HepG2 (cell line): ENCODE measurements around the gene TELO2. TPM values are rescaled to one million over a fixed set of nuclear protein-coding genes. Genes with fewer than 3 reads are reported as not detected.

ENCODE experiments used
- ATAC-seq: fragments of 200-7000 bp; cut with Tn5 transposase; 3 replicates; pipeline ENCODE4 v1.9.1; 2020; ENCODE audit warnings: mild to moderate bottlenecking, moderate library complexity
- BruUV-seq: library from RNA; stranded (reverse); fragments of 400-500 nt; replicated peaks from 2 replicates; lab custom pipeline; 2021; lab: Mats Ljungman, UMichigan
- CTCF ChIA-PET: fragments of 300-600 bp; formaldehyde crosslinking; extraction: SDS; loops from one replicate; lab custom pipeline; 2021; ENCODE audit warnings: low total read pairs, inconsistent platforms, low intra/inter-chr PET ratio; lab: Yijun Ruan, JAX
- POLR2A ChIA-PET: fragments of 350-600 bp; sonication (Branson Sonifier 250); formaldehyde crosslinking; loops from one replicate; lab custom pipeline; 2020; ENCODE audit warnings: antibody characterized with exemption, inconsistent platforms; lab: Yijun Ruan, JAX
- DNase-seq: peaks from one replicate; pipeline ENCODE4 v3.0.0-alpha.2; 2015; ENCODE audit warnings: low spot score
- FAIRE-seq: peaks from 3 replicates; lab custom pipeline; 2011; peaks lifted over from hg19 to GRCh38; lab: Jason Lieb, UNC
- H2AFZ ChIP-seq: one replicate; pipeline ENCODE4 v1.6.1; 2011; ENCODE audit warnings: low read length, inconsistent platforms
- H3K27ac ChIP-seq: fragments of 300-600 bp; 3 replicates; pipeline ENCODE4 v1.8.0; 2011; ENCODE audit warnings: mixed run types, mild to moderate bottlenecking, mixed read lengths, low read length, inconsistent platforms; ENCODE audit not compliant: insufficient read depth; ENCODE audit errors: extremely low read length
- H3K27me3 ChIP-seq, 2 experiments: fragments of 200-600 bp in 1 of 2; 2 replicates in 1 of 2; 3 replicates in 1 of 2; pipeline versions ENCODE4 v1.6.0 to v1.8.0; 2011; ENCODE audit warnings: low read length in 2 of 2, mild to moderate bottlenecking in 2 of 2, moderate library complexity in 2 of 2, inconsistent platforms in 1 of 2; ENCODE audit not compliant: insufficient read depth in 2 of 2, control insufficient read depth in 1 of 2
- H3K36me3 ChIP-seq, 2 experiments: fragments of 200-600 bp in 1 of 2; replicated peaks in 1 of 2; 2 replicates in 1 of 2; 3 replicates in 1 of 2; pipeline versions ENCODE4 v1.5.1 to v1.8.0; 2011; ENCODE audit warnings: low read length in 2 of 2, inconsistent platforms in 1 of 2; ENCODE audit not compliant: insufficient read depth in 2 of 2, control insufficient read depth in 1 of 2
- H3K4me1 ChIP-seq: 2 replicates; pipeline ENCODE4 v1.5.1; 2012; ENCODE audit warnings: low read length, inconsistent platforms; ENCODE audit not compliant: insufficient read depth
- H3K4me2 ChIP-seq: 2 replicates; pipeline ENCODE4 v1.6.0; 2011; ENCODE audit warnings: low read depth, low read length, inconsistent platforms
- H3K4me3 ChIP-seq, 3 experiments: fragments of 200-600 bp in 1 of 3; sonication (generic), shearing (Covaris generic) in 1 of 3; replicated peaks in 1 of 3; 2 replicates each; pipeline ENCODE4 v1.5.1; 2011 to 2016; ENCODE audit warnings: low read length in 3 of 3, inconsistent platforms in 2 of 3, low read depth in 2 of 3, mild to moderate bottlenecking in 2 of 3, control low read depth in 1 of 3, mixed read lengths in 1 of 3; ENCODE audit not compliant: insufficient read depth in 1 of 3
- H3K79me2 ChIP-seq: one replicate; pipeline ENCODE4 v1.6.1; 2011; ENCODE audit warnings: low read length, inconsistent platforms; ENCODE audit not compliant: insufficient read depth
- H3K9ac ChIP-seq: 2 replicates; pipeline ENCODE4 v1.6.0; 2011; ENCODE audit warnings: mild to moderate bottlenecking, low read depth, low read length, inconsistent platforms; ENCODE audit not compliant: insufficient read depth
- H3K9me3 ChIP-seq: 2 replicates; pipeline ENCODE4 v1.5.1; 2012; ENCODE audit warnings: mild to moderate bottlenecking, low read length
- H4K20me1 ChIP-seq: 2 replicates; pipeline ENCODE4 v1.6.0; 2011; ENCODE audit warnings: inconsistent platforms, mild to moderate bottlenecking, low read length, moderate library complexity; ENCODE audit not compliant: insufficient read depth
- ELF3 ChIP-seq: IDR thresholded peaks from 2 replicates; pipeline ENCODE4 v1.6.1; 2016; ENCODE audit warnings: missing genetic modification reagents, missing compliant biosample characterization
- HDAC1 ChIP-seq: sonication (generic); formaldehyde crosslinking; IDR thresholded peaks from 2 replicates; pipeline ENCODE4 v1.5.1; 2020; ENCODE audit warnings: mild to moderate bottlenecking, missing genetic modification reagents
- HMGA1 ChIP-seq: sonication (generic); formaldehyde crosslinking; conservative IDR thresholded peaks from 2 replicates; pipeline ENCODE4 v1.4.0; 2020; ENCODE audit warnings: missing genetic modification reagents
- PCBP1 ChIP-seq: fragments of 200-400 bp; formaldehyde crosslinking; IDR thresholded peaks from 2 replicates; pipeline ENCODE4 v1.6.1; 2017; ENCODE audit warnings: mild to moderate bottlenecking, low read depth, low read length, borderline replicate concordance
- TBX2 ChIP-seq: sonication (generic); formaldehyde crosslinking; IDR thresholded peaks from 2 replicates; pipeline ENCODE4 v1.5.0; 2020; ENCODE audit warnings: missing genetic modification reagents, mild to moderate bottlenecking, borderline replicate concordance
- ZNF20 ChIP-seq: sonication (generic); formaldehyde crosslinking; IDR thresholded peaks from 2 replicates; pipeline ENCODE4 v1.4.0; 2020; ENCODE audit warnings: mild to moderate bottlenecking, moderate library complexity, missing genetic modification reagents
- ZNF263 ChIP-seq: sonication (generic); formaldehyde crosslinking; IDR thresholded peaks from 2 replicates; pipeline ENCODE4 v1.4.0; 2020; ENCODE audit warnings: missing genetic modification reagents
- ZNF264 ChIP-seq: sonication (generic); formaldehyde crosslinking; IDR thresholded peaks from 2 replicates; pipeline ENCODE4 v1.4.0; 2020; ENCODE audit warnings: missing genetic modification reagents
- ZNF572 ChIP-seq: sonication (generic); formaldehyde crosslinking; IDR thresholded peaks from 2 replicates; pipeline ENCODE4 v1.5.1; 2020; ENCODE audit warnings: mild to moderate bottlenecking, missing genetic modification reagents
- ZNF768 ChIP-seq: sonication (generic); formaldehyde crosslinking; IDR thresholded peaks from 2 replicates; pipeline ENCODE4 v1.4.0; 2020; ENCODE audit warnings: missing genetic modification reagents
- ZZZ3 ChIP-seq: sonication (generic); formaldehyde crosslinking; IDR thresholded peaks from 2 replicates; pipeline ENCODE4 v1.4.0; 2020; ENCODE audit warnings: missing genetic modification reagents, mild to moderate bottlenecking, borderline replicate concordance
- WGBS: methylation state at CpG from one replicate; pipeline ENCODE4 v1.1.6; 2017; ENCODE audit warnings: low lambda C conversion rate; 5-methylcytosine and 5-hydroxymethylcytosine counted together
- in situ Hi-C: cut with HindIII; loops from 2 replicates; pipeline ENCODE4 v1.10.0; 2017; ENCODE audit warnings: low pct_unique_long_range_greater_than_20kb; ENCODE audit not compliant: extremely low pct_ligation_motif_present
- intact Hi-C: fragments of 100-400 bp; cut with micrococcal nuclease; formaldehyde crosslinking; loops from one replicate; pipeline ENCODE4 v1.10.0; 2022; ENCODE audit not compliant: unreplicated experiment
- polyA plus RNA-seq, 8 experiments: library from polyadenylated mRNA; depleted of rRNA in 3 of 8; stranded (reverse) in 7 of 8; unstranded in 1 of 8; fragments of >200 nt; fragmentation: Illumina TruSeq in 4 of 8; extraction: Trizol in 4 of 8; gene quantifications; 2 replicates each; pipeline versions ENCODE4 v1.2.1 to v1.2.3, GENCODE V29; 2011 to 2016; ENCODE audit warnings: low read depth in 4 of 8, missing spikeins in 1 of 8, mixed read lengths in 1 of 8; ENCODE audit not compliant: insufficient read depth in 1 of 8
- total RNA-seq, 5 experiments: library from RNA; depleted of rRNA; stranded (reverse); fragments of >200 nt; fragmentation: Illumina TruSeq; extraction: Trizol; gene quantifications; 2 replicates each; pipeline ENCODE4 v1.2.3, GENCODE V29; 2016; ENCODE audit warnings: low read depth in 1 of 5
- TF ChIP-seq, protein P1 (sequence below): sonication (generic); formaldehyde crosslinking; conservative IDR thresholded peaks from 2 replicates; pipeline ENCODE4 v1.8.1; 2023; ENCODE audit warnings: missing genetic modification reagents

Gene TELO2
- total and polyA plus RNA-seq, 2 of the 13 experiments (the other 11 are each of a cell fraction or from before 2014, with no cell fraction given) = 10.1 to 17.9 TPM

DNA sequence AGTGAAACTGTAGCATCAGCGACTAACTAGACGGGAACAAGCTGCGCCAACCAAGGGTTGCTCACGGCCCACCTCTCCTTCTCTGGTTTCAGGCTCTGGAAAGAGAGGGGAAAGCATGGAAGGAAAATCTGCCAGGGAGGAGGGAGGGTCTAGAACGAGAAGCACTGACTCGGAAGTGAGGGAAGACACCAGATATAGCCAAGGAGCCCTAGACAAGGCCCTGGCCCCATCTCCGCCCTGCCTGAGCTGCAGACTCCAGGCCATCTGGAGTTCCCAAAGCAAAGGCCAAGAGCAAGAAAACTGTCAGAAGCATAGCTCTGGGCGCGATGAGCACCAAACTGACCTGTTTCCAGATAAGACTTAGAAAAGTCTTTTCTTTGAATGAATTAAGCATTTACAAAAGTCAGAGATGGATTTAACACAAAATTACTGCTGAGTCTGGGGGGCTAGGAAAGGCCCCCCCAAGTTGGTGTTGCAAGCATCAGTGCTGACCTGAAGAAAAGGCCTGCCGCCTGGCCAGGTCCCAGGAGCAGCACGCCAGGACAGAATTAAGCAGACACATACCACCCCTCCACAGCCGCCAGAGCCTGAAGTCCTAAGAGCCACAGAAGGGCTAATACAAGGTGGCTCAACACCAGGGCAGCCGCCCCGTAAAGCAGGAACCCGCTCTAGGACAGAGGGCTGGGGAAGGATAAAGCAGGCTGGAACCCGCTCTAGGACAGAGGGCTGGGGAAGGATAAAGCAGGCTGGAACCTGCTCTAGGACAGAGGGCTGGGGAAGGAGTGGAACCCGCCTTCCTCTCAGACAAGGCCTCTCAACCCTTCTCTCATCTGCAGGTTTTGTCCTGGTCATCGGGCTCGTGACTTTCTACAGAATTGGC lies 61.0 kb downstream of the TELO2 start:
- no peak overlapping the region for H3K9ac ChIP-seq
- TF ChIP-seq ZZZ3 (CRISPR knock-in tag) = no peak
- no peak for TF ChIP-seq ELF3 (CRISPR knock-in tag)
- TF ChIP-seq PCBP1 = no peak
- no peak for TF ChIP-seq ZNF572 (CRISPR knock-in tag)
- TF ChIP-seq TBX2 (CRISPR knock-in tag) = no peak
- no peak for TF ChIP-seq ZNF263
- no peak for TF ChIP-seq HMGA1 (CRISPR knock-in tag)
- TF ChIP-seq, protein P1, sequence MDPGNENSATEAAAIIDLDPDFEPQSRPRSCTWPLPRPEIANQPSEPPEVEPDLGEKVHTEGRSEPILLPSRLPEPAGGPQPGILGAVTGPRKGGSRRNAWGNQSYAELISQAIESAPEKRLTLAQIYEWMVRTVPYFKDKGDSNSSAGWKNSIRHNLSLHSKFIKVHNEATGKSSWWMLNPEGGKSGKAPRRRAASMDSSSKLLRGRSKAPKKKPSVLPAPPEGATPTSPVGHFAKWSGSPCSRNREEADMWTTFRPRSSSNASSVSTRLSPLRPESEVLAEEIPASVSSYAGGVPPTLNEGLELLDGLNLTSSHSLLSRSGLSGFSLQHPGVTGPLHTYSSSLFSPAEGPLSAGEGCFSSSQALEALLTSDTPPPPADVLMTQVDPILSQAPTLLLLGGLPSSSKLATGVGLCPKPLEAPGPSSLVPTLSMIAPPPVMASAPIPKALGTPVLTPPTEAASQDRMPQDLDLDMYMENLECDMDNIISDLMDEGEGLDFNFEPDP (CRISPR knock-in tag) = no peak
- TF ChIP-seq HDAC1 (CRISPR knock-in tag) = no peak
- no peak for TF ChIP-seq ZNF264 (CRISPR knock-in tag)
- no peak for TF ChIP-seq ZNF768 (CRISPR knock-in tag)
- no peak for TF ChIP-seq ZNF20 (CRISPR knock-in tag)
- POLR2A ChIA-PET = no interaction called here
- no peaks in the 10 kb centered on the region for H3K9me3 ChIP-seq
- intact Hi-C loops = no loop called here
- DNase-seq (no peak), FAIRE-seq (no peak), ATAC-seq (no peak; the same call in 2 of the 3 replicates)
- H3K4me2 ChIP-seq = no peak overlapping the region
- BruUV-seq = no TSS peak
- in situ Hi-C loops = no loop called here
- no peak overlapping the region for H3K4me3 ChIP-seq
- H3K27ac ChIP-seq = no peak overlapping the region
- CTCF ChIA-PET = no interaction called here
- H3K4me1 ChIP-seq = no peaks in the 10 kb centered on the region
- no peaks in the 10 kb centered on the region for H3K79me2 ChIP-seq
- 96% methylated on average over 18 of the region's 19 CpGs for WGBS
- peaks cover 4 to 23% of the 10 kb centered on the region in 2 experiments; a peak in 3 of 5 replicates for H3K36me3 ChIP-seq
- no peak overlapping the region for H2AFZ ChIP-seq
- H3K27me3 ChIP-seq = no peaks in the 10 kb centered on the region
- H4K20me1 ChIP-seq = no peaks in the 10 kb centered on the region
